HG03060 (cell line): ENCODE measurements around the gene DGKD.

Source experiments
- ATAC-seq: cut with Tn5 transposase; IDR thresholded peaks from one replicate; pipeline ENCODE4 v1.9.1; 2021; ENCODE audit warnings: low read depth, moderate number of reproducible peaks; ENCODE audit not compliant: unreplicated experiment

DGKD gene

DNA sequence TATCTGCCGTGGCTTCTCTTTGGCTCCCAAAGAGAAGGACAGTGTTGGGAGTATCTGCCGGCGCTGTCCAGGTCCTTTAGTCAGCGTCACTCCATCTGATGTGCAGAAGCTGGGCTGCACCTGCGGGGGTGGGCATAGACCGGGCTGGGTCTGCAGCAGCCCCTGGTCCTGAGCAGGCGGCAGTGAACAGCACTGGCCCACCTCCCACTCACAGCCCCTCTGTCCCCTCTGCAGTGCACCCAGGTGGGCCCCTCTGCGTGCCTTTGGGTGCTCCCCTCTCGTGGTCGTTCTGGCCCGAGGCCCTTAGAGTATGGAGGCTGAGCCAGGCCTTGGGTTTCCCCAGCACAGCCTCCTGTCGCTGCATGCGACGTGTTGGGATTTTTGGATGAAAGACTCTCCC, 116.5 kb downstream of the DGKD start:
- no peak for ATAC-seq

DNA sequence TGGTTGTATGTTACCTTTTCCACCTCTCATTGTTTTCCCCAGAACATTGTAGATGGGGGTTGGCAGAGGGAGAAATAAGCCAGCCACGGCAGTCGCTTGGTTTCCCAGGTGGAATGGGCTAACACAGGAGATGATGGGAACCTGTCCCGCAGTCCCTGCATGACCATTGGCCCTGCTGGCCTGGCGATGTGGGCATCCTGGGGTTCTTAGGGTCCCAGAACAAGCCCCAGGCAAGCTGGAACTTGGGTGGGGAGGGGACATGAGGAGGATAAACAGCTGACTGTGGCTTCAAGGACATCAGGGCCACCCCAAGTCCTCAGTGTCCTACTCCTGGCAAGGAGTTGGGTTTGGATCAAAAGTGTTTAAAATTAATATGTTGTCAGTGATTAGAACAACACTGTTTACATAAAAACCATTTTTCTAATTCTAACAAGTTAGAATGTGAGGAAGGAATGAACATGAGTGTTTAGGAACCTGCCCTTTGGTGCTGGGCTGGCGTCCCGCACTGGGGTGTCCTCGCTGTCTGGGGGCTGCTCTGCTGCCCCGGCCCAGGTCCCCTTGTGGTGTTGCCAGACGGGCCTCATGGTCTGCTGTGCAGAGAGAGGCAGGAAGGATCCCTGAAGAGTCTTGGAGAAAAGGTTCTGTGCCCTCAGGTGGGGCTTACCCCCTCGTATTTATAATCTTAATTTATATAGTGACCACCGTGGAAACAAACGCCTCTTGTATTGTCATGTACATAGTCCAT, 117.2 kb downstream of the DGKD start:
- no peak for ATAC-seq

DNA sequence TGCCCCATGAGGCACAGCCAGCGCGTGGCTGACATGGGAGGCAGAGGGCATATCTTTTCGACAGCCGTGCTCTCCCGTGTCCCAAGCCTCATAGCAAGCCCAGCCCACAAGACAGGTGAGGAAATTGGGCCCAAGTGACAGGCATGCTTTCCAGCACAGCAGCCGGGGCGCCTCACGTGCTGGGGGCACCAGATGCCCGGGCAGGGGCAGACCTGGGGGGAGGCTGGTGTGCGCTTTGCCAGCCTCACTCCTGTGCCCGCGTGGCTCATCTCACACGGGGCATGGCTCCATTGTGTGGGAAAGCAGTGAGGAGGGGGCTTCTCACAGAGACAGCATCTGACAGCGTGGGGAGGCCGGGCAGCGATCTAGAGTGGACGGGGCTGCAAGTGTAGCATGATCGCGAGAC, 119.1 kb downstream of the DGKD start:
- no peak for ATAC-seq

DNA sequence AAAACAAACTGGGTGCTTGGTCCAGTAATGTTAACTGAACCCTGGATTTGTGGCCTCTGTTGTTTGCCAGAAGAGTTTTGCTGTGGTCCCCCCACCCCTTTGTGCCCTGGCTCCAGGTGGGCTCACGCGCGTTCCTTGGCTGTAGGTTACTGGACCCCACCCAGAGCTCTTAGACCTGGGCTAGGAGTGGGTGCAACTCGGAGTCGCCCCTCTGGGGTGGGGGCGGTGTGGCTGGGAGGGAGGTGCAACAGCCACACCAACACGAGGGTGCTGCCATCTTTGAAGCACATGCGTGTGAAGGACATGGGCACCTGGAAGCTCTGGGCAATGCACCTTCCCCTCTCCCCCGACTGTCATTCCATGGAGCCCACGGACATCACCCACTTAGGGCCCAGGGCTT, 119.6 kb downstream of the DGKD start:
- ATAC-seq = no peak

DNA sequence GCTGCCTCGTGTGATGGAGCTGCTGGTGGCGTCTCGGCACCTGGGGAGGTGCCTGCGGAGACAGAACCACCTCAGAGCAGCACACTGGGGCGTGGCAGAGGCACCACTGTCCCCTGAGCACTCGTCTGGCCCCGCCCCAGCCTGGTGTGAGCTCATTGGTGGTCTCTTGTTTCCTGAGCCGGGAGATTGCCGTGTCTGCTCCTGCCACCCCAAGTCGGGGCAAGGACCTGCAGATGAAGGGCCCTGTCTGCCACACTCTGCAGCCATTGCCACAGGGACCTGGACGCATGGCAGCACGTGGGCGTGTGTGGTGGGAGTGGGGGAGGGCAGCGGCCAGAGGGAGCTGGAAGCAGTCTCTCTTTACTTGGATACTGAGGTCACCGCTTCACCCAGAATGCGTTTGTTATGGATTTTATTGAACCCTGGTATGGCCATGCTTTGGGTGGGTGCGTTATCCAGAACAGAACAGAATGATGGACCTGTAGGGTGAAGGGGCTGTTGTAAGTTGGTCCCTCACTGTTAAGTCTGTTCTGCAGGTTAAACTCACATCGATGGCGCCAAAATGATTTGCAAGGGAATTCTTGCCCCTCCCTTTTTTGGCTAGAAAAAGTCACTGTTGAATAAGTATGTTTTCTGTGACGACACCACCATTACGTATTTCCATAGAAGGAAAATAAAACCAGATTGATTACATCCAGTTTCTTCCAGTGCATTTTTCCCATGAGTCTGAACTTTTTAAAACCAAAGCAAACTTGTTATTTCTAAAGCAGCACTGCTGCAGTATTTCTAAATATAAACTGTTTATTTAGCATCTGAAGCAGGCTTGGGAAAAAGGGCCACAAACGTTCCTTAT, 120.2 kb downstream of the DGKD start:
- no peak for ATAC-seq

DNA sequence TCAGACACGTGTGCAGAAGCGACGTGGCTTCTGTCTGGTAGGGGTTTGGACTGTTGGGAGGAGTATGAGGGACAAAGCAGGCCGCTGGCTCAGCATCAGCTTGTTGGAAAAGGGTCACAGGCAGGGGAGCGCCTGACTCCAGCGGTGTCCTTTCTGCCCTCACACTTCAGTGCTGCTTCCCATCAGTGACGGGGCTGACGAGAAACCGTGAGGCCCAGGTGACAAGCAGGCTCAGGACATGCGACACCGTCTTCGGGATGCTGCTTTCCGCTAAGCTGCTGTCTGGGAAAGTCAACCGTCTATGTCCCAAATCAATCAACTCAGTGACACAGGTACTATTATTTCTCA, 121.7 kb downstream of the DGKD start:
- ATAC-seq = no peak

DNA sequence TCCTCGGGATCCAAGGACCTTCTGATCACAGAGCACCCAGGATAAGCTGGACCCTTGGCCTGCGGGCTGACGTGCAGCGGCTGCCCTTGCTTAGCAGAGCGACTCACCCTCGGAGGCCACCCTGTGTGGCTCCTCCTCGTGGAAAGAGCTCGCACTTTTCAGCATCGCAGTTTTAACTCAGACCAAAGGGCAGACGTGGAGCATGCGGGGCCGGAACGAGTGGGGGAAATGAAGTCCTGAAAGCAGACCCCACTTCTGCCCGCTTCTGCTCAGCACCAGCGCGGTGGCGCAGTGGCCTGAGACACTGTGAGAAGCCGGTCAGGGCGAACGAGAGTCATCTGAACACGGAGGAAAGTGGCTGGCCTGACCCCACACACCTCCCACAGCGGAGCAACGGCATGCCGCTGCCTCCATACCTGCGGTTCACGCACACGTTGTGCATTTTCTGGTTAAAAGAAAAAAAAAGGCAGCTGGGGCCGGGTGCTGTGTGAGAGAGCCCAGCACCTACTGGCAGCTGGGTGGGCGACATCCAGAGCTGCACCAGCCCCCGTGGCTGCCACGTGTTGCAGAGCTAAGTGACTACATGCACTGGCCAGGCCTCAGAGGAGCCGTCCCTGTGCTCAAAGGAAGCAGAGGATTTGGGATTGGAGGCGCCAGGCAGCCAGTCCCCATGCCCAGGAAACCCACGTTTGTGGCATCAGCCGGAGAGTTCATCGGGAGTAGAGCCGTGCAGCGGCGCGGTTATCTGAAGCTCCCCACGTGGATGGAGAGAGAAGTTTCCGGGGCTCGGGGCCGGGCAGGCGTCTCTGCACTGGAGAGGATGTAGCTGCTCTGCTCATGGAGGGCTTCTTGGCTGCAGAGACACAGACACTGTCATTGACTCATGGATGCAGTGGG, 122.6 kb downstream of the DGKD start:
- ATAC-seq = no peak

DNA sequence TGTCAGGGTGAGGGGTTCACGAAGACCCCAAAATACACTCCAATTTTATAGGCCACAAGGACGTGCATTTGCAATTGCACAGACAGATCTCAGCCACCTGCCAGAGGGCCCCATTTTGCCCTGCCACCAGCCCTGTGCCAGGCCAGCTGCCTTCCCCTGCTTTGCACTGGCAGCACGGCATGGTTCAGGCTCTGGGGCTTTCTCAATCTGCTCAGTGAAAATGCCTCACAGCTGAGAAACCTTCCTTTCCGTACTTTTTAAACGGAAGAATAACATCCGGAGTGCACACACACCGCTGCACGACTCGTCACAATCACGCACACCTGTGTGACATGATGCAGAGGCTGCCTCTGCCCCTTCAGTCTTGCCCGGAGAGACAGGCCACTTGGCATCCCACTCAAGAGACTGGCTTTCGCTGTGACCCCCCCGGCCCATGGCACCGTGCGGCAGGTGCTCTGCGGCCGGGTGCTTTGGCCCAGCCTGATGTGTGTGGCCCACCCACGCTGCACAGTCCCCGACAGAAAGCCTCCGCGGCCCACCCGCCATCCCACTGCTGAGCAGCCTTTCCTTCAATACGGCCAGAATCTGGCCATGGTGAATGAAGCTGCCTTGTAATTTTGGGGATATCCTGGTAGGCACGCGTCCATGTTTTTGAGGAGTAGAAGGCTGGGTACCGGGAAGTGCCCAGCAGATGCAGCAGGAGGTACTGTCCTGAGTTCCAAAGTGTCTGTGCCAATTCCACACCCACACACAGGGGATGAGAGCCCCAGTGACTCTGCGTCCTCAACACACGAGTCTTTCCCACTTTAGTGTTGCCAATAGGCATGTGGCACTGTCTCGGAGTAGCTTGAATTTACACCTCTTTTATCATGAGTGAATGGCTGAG, 123.5 kb downstream of the DGKD start:
- ATAC-seq = no peak

DNA sequence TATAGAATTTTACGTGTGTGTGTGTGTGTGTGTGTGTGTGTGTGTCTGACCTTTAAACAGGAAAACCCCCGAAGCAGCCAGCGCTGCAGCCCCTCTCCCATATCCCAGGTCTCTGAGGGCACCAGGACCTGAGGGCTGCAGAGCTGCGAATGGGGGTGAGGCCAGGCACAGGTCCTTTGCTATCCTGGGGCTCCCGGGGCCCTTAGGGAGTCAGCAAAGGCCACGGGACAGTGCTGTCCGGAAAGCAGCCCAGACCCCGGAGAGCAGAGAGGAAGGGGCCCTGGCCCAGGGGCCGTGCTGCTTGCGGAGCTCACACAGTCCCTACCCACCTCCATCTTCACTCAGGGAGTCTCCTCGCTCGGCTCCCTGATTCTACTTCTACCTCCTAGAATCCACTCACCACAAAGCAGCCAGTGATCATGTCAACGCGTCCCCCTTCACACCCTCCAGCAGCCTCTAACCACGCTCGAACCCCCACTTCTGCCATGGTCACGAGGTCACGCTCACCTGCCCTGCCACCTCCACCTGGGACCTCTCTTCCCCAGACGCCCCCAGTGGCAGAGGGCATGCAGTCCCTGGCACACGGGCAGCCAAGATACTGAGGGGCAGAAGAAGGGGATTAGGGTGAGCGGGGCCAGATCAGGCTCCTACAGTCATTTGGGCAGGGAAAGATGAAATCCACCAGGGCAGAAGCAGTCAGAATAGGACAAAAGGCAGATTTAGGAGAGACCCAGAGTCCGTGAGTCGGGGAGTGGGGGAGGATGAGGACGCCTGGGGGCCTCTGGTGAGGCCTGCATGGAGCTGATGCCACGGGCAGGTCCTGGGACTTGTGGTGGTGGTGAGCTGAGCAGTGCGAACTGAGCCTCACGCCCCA, 125.6 kb downstream of the DGKD start:
- ATAC-seq = no peak

DNA sequence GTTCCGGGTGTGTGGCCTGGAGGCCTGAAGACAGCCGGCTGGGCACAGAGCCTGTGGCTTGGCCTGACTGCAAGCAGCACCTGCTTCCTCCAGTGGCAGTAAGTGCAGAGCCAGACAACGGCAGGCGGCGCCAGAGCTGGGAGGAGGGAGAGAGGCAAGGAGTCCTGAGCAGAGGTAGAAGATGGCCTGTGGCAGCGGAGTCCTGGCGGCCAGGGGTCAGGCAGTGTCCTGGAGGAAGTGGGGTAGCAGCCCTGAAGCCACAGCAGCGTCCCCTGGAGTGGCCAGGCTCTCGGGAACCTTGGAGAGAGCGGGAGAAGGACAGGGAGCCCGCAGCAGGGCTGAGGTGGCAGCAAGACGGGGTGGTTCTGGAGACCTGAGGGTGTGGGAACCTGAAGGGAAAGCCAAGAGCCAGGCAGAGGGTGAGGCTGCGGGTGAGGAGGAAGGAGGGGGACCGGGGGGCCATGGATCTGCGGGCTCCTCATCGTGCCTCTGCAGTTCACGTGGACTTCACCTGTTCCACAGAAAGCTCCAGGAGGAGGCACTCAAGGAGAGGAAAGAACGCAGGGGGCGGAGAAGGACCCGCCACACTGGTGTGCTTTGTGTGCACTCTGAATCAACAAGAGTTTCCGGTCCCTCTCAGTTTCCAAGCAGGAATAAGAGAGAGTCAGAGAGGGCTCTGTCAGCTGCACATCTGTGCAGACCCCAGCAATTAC, 126.4 kb downstream of the DGKD start:
- ATAC-seq = no peak

DNA sequence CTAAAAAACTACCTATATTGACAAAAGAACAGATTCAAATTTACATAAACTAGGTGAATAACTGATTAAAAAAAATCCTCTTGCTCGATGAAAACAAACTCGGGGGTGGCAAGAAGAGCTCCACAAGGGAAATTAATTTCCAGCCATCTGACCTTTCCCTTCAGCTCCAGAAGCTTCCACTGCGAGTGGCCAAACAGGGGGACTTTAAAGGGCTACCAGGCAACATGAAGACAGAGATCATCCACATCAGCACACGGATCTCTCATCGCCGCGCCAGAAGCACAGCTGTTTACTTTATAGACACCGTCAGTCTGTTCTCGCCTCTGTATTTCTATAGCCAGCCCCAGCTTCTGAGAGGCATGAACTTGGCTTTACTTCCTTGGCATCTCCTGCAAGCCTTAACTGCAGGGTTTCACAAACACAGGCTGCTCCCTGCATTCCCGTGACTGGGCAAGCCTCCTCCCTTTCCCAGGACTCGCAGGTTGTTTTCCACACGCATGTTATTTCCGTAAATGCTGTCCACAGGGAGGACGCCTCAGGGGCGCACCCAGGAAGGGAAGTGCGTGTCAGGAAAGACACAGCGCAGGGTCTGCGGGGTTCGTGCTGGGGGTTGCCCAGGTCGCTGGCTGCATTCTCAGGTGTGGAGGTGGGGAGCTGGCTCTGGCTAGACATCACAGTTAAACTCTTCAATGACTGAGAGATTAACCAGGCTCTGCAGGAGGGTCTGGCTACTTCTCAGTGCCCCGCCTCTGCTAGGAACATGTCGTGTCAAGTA, 127.3 kb downstream of the DGKD start:
- no peak for ATAC-seq

DNA sequence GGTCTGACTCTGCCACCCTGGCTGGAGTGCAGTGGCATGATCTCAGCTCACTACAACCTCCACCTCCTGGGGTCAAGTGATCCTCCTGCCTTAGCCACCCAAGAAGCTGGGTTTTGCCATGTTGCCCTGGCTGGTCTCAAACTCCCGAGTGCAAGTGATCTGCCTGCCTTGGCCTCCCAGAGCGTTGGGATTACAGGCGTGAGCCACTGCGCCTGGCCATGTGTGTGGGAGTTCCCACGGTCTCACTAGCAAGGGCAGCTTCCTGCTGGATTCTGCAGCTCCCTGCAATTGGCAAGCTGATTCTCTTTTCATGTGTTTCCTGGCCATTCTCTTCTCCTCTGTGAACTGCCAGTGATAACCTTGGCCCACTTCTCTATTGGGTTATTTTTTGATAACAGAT, 128.3 kb downstream of the DGKD start:
- no peak for ATAC-seq

DNA sequence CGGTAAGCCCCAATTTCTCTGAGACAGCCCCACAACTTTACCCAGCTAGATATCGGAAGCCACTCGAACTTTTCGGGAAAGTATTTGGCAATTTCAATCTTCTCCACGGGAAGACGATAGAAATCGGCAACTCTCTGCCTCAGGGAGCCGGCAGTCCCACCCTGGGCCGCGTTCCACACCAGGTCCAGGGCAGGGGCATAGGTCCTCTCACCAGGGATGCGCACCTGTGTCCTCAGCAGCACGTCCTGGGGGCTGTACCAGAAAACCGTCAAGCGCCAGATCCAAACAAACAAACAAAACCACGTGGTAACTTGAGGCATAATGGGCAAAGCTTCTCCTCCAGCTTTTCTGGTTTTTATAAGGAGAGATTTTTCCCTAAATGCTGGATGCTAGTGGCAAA, 131.4 kb downstream of the DGKD start:
- no peak for ATAC-seq

DNA sequence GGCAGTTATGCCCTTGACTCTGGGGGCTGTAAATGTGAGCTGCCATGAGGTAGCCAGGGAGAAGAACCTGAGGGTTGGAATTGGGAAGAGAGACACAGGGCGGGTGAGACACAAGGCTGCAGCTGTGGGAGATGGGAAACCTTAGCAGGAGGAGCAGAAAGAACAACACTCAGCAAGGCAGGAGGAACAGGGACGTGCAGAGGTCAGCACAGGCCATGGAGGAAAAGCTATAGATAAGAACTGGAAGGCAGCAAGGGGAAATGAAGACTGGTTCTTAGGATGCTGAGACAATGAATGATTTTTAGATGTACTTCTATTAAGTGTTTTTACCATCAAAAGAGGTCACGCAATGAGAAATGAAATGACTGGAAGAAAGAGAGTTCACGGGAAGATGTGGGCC, 132.1 kb downstream of the DGKD start:
- no peak for ATAC-seq

DNA sequence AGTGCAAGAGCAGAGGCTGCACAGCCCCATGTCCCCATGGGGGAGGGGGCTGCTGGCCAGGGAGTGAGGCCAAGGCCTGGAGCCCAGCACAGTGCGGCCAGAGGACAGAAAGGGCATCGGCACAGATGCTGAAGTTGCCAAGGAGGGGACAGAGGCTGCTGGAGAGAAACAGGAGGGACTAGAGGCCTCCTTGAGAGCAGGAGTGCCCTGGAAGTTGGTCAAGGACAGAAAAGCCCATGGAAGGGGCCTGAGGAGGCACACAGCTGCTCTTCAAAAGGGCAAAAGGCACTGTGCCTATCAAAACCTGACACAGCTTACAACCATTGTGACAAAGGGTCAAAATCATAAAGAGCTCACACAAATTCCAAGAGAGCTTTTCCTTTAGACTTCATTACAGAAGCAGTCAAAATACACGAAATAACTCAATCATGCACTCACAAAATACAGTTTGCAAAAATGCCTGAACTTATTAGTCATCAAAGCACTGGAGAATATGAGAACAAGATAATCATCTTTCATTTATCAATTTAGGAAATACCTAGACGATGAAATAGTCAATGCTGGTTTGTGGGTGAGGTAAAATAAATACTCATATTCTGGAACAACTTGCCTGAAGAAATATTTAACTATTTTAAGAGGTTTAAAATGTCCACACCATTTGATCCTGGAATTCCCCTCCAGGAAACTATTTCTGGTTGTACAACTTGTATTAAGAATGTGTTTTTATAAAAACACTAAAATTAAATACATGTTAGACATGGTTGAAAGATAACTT, 132.7 kb downstream of the DGKD start:
- ATAC-seq = no peak

DNA sequence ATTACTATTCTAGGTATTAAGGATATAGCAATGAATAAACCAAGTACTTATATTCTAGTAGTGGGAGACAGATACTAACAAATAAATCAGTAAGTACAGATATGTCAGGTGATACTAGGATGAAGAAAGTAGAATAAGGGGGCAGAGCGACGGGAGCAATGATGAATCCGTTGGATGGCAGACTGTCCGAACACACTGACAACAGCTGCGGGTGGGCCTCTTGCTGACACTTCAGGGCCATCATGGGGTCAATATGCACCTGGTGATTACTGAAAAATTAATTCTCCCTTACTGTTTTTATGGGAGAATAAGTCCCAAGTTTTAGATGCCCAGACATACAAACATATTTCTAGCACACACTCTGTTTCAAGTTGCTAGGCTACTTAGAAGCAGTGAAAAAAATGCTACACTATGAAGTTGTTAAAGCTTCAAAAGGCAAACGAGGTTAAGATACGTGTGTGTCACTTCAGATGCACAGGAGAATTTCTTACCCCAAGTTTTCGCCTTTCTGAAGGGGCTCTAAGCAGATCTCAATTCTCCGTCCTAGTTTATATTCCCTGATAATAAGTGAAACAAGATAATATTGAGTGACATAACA, 133.6 kb downstream of the DGKD start:
- no peak for ATAC-seq

DNA sequence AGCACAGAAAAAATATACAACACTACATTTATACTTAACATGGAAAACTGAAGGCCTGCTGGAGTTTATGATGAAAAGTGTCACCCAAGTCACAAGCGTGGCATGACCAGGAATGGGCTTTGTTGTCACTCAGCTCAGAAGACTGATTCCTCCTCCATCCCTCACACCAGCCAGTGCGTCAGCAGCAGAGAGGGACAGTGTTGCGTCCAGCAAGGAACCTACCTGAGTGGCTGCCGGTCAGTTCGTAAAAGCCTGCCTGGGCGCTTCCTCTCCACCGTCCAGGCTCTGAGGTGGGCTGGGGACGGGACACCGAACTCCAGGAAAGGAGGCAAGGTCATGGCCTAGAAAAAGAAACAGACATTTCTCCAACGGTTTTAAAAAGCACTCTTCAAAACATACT, 134.8 kb downstream of the DGKD start:
- ATAC-seq = no peak
